ENCODE results near the gene CAPN14.
A peak's percentile ranks its signal among the peaks of the same experiment; 100 is the strongest.

CAPN14 gene

GRCh38 chr2:31236433-31237205 lies 19.3 kb upstream of the CAPN14 start:
- Mint-ChIP-seq H3K4me3 (no peak overlapping the region), H3K9me3 (no peaks in the 10 kb centered on the region), H3K27ac (no peak overlapping the region), H3K36me3 (ENCODE audit: low read depth) (no peaks in the 10 kb centered on the region), H3K27me3 (no peaks in the 10 kb centered on the region), H3K4me1 (peaks cover 18% of the 10 kb centered on the region)
- no peak for ATAC-seq
- no peak for DNase-seq

- no peak overlapping the region for H3K4me3 Mint-ChIP-seq
- no peaks in the 10 kb centered on the region for H3K36me3 Mint-ChIP-seq (ENCODE audit: low read depth)
- H3K9me3 Mint-ChIP-seq: no peaks in the 10 kb centered on the region
- H3K27me3 Mint-ChIP-seq: peaks cover 5% of the 10 kb centered on the region
- no peak for ATAC-seq
- H3K27ac Mint-ChIP-seq: no peak overlapping the region
- H3K4me1 Mint-ChIP-seq: peaks cover 18% of the 10 kb centered on the region
- no peak for DNase-seq
These were observed 18.2 kb upstream of the CAPN14 start for GRCh38 chr2:31235504-31235902.

GRCh38 chr2:31234683-31235503 lies 17.6 kb upstream of the CAPN14 start:
- no peak for DNase-seq
- Mint-ChIP-seq H3K9me3 (no peaks in the 10 kb centered on the region), H3K27me3 (peaks cover 5% of the 10 kb centered on the region), H3K27ac (no peak overlapping the region), H3K4me1 (peaks cover 18% of the 10 kb centered on the region), H3K36me3 (ENCODE audit: low read depth) (no peaks in the 10 kb centered on the region), H3K4me3 (peak overlapping the region; percentile 80)
- ATAC-seq: no peak

- Mint-ChIP-seq H3K4me3 (peak within 1 kb of the TSS; percentile 80), H3K36me3 (ENCODE audit: low read depth) (no peaks in the 10 kb centered on the region), H3K27me3 (peaks cover 5% of the 10 kb centered on the region), H3K4me1 (peaks cover 18% of the 10 kb centered on the region), H3K9me3 (no peaks in the 10 kb centered on the region), H3K27ac (peak within 1 kb of the TSS; percentile 1)
- DNase-seq: peak; percentile 84
- peak; percentile 98 for ATAC-seq
These were observed 16.7 kb upstream of the CAPN14 start, which contains the start of gene EHD3 for GRCh38 chr2:31233741-31234682. TSS of gene EHD3 (plus strand) at chr2:31234152. CDS start at chr2:31234622, 470 bp downstream.

GRCh38 chr2:31233231-31233630 lies 15.9 kb upstream of the CAPN14 start:
- H3K4me1 Mint-ChIP-seq: peaks cover 18% of the 10 kb centered on the region
- no peaks in the 10 kb centered on the region for H3K9me3 Mint-ChIP-seq
- H3K27ac Mint-ChIP-seq: peak overlapping the region; percentile 1
- H3K4me3 Mint-ChIP-seq: peak overlapping the region; percentile 80
- ATAC-seq: no peak
- H3K36me3 Mint-ChIP-seq (ENCODE audit: low read depth): no peaks in the 10 kb centered on the region
- DNase-seq: no peak
- H3K27me3 Mint-ChIP-seq: peaks cover 5% of the 10 kb centered on the region

GRCh38 chr2:31232586-31232985 lies 15.3 kb upstream of the CAPN14 start:
- Mint-ChIP-seq H3K27ac (no peak overlapping the region), H3K4me1 (peaks cover 18% of the 10 kb centered on the region)

GRCh38 chr2:31231571-31232302 lies 14.4 kb upstream of the CAPN14 start:
- Mint-ChIP-seq H3K27me3 (peaks cover 5% of the 10 kb centered on the region), H3K4me3 (no peak overlapping the region), H3K4me1 (peaks cover 18% of the 10 kb centered on the region), H3K9me3 (no peaks in the 10 kb centered on the region), H3K27ac (no peak overlapping the region), H3K36me3 (ENCODE audit: low read depth) (no peaks in the 10 kb centered on the region)
- ATAC-seq: no peak
- DNase-seq: no peak

More at GRCh38 chr2:31232586-31232985, 15.3 kb upstream of the CAPN14 start:
- no peaks in the 10 kb centered on the region for H3K9me3 Mint-ChIP-seq
- DNase-seq (no peak), ATAC-seq (no peak)
- H3K4me3 Mint-ChIP-seq: no peak overlapping the region
- H3K27me3 Mint-ChIP-seq: peaks cover 5% of the 10 kb centered on the region
- no peaks in the 10 kb centered on the region for H3K36me3 Mint-ChIP-seq (ENCODE audit: low read depth)

GRCh38 chr2:31230751-31231150 lies 13.4 kb upstream of the CAPN14 start:
- H3K4me3 Mint-ChIP-seq: no peak overlapping the region
- no peak for ATAC-seq
- DNase-seq: no peak
- no peak overlapping the region for H3K27ac Mint-ChIP-seq
- peaks cover 18% of the 10 kb centered on the region for H3K4me1 Mint-ChIP-seq
- peaks cover 5% of the 10 kb centered on the region for H3K27me3 Mint-ChIP-seq
- H3K9me3 Mint-ChIP-seq: no peaks in the 10 kb centered on the region
- H3K36me3 Mint-ChIP-seq (ENCODE audit: low read depth): no peaks in the 10 kb centered on the region

GRCh38 chr2:31228717-31229116 lies 11.4 kb upstream of the CAPN14 start:
- no peaks in the 10 kb centered on the region for H3K9me3 Mint-ChIP-seq
- peaks cover 8% of the 10 kb centered on the region for H3K4me1 Mint-ChIP-seq
- H3K27me3 Mint-ChIP-seq: peaks cover 11% of the 10 kb centered on the region
- DNase-seq: no peak
- H3K27ac Mint-ChIP-seq: no peak overlapping the region
- no peak for ATAC-seq
- H3K4me3 Mint-ChIP-seq: no peak overlapping the region
- H3K36me3 Mint-ChIP-seq (ENCODE audit: low read depth): no peaks in the 10 kb centered on the region

GRCh38 chr2:31227711-31228125 lies 10.4 kb upstream of the CAPN14 start:
- ATAC-seq: no peak
- no peaks in the 10 kb centered on the region for H3K4me1 Mint-ChIP-seq

GRCh38 chr2:31227110-31227509 lies 9.8 kb upstream of the CAPN14 start:
- Mint-ChIP-seq H3K9me3 (no peaks in the 10 kb centered on the region), H3K27me3 (peaks cover 13% of the 10 kb centered on the region), H3K36me3 (ENCODE audit: low read depth) (no peaks in the 10 kb centered on the region), H3K4me1 (no peaks in the 10 kb centered on the region), H3K27ac (no peak overlapping the region), H3K4me3 (no peak overlapping the region)
- no peak for DNase-seq
- ATAC-seq: no peak

More at GRCh38 chr2:31227711-31228125, 10.4 kb upstream of the CAPN14 start:
- DNase-seq: no peak
- no peak overlapping the region for H3K4me3 Mint-ChIP-seq
- peaks cover 13% of the 10 kb centered on the region for H3K27me3 Mint-ChIP-seq
- H3K27ac Mint-ChIP-seq: peak overlapping the region; percentile 10
- no peaks in the 10 kb centered on the region for H3K9me3 Mint-ChIP-seq
- H3K36me3 Mint-ChIP-seq (ENCODE audit: low read depth): no peaks in the 10 kb centered on the region

- Mint-ChIP-seq H3K4me3 (no peak overlapping the region), H3K27me3 (peaks cover 16% of the 10 kb centered on the region), H3K36me3 (ENCODE audit: low read depth) (no peaks in the 10 kb centered on the region), H3K9me3 (no peaks in the 10 kb centered on the region), H3K4me1 (peaks cover 3% of the 10 kb centered on the region), H3K27ac (no peak overlapping the region)
- DNase-seq (no peak), ATAC-seq (no peak)
These were observed 9.0 kb upstream of the CAPN14 start for GRCh38 chr2:31226266-31226665.

GRCh38 chr2:31223749-31224148 lies 6.4 kb upstream of the CAPN14 start:
- peaks cover 13% of the 10 kb centered on the region for H3K4me1 Mint-ChIP-seq
- H3K27me3 Mint-ChIP-seq: peaks cover 13% of the 10 kb centered on the region
- DNase-seq (no peak), ATAC-seq (no peak)
- H3K27ac Mint-ChIP-seq: no peak overlapping the region
- H3K4me3 Mint-ChIP-seq: no peak overlapping the region
- no peaks in the 10 kb centered on the region for H3K9me3 Mint-ChIP-seq
- no peaks in the 10 kb centered on the region for H3K36me3 Mint-ChIP-seq (ENCODE audit: low read depth)
